GM23248 (cell line): Measurements from ENCODE around the gene DUSP1.

Experiments
- EZH2 ChIP-seq: fragments of 200-600 bp; sonication (generic); IDR thresholded peaks from 2 replicates; pipeline ENCODE4 v1.6.1; 2018; ENCODE audit warnings: antibody characterized with exemption, mild to moderate bottlenecking; ENCODE audit not compliant: insufficient read depth, poor library complexity, severe bottlenecking
- EZH2phosphoT487 ChIP-seq: fragments of 200-600 bp; sonication (generic); IDR thresholded peaks from 2 replicates; pipeline ENCODE4 v1.6.1; 2018; ENCODE audit warnings: antibody characterized with exemption, moderate library complexity, mild to moderate bottlenecking, low read depth; ENCODE audit not compliant: insufficient read depth

- no peak for TF ChIP-seq EZH2
- no peak for TF ChIP-seq EZH2phosphoT487
These were observed 7.2 kb upstream of the DUSP1 start for GRCh38 chr5:172777881-172778814.
